Left lung (tissue), 10 donors: ENCODE data around the gene HTRA3. TPM values are rescaled to one million over a fixed set of nuclear protein-coding genes. Genes with fewer than 3 reads are reported as not detected.
A peak's percentile ranks its signal among the peaks of the same experiment; 100 is the strongest.

Experiments used
- ATAC-seq: fragments of 200-7000 bp; cut with Tn5 transposase; one replicate; pipeline ENCODE4 v1.9.1; 2020; ENCODE audit warnings: moderate library complexity
- DNase-seq, 4 donors: peaks; one replicate each; pipeline ENCODE4 v3.0.0-alpha.2; 2013 to 2020
- H3K27ac ChIP-seq, 2 donors: fragments of 200-600 bp; sonication (generic) in 1 of 2; one replicate each; pipeline versions ENCODE4 v1.5.0 to v1.8.0; 2020 to 2021
- H3K27me3 ChIP-seq, 2 donors: fragments of 200-600 bp; sonication (generic) in 1 of 2; one replicate each; pipeline versions ENCODE4 v1.5.0 to v1.8.0; 2020 to 2021
- H3K36me3 ChIP-seq, 2 donors: fragments of 200-600 bp; sonication (generic) in 1 of 2; one replicate each; pipeline versions ENCODE4 v1.5.0 to v1.8.0; 2020 to 2021
- H3K4me1 ChIP-seq, 2 donors: fragments of 200-600 bp; one replicate each; pipeline ENCODE4 v1.8.0; 2021
- H3K4me3 ChIP-seq, 2 donors: fragments of 200-600 bp; sonication (generic) in 1 of 2; one replicate each; pipeline versions ENCODE4 v1.5.0 to v1.8.0; 2020 to 2021; ENCODE audit warnings: mild to moderate bottlenecking in 1 of 2
- H3K9me3 ChIP-seq, 2 donors: fragments of 200-600 bp; sonication (generic) in 1 of 2; one replicate each; pipeline versions ENCODE4 v1.5.0 to v1.8.0; 2020 to 2021
- intact Hi-C, 2 donors: fragments of 100-400 bp; cut with DNase I; formaldehyde crosslinking; loops; one replicate each; pipeline versions ENCODE4 v1.11.2 to v1.14.2; 2022
- polyA plus RNA-seq, 6 donors: library from polyadenylated mRNA; unstranded; fragments of 120-200 nt; gene quantifications; one replicate each; pipeline ENCODE4 v1.2.1, GENCODE V29; 2013; ENCODE audit not compliant: insufficient read length in 6 of 6
- total RNA-seq, 2 donors: library from RNA; stranded (reverse); fragmentation: NEBNext Ultra II Directional; extraction: Animal tissue kit (Norgen Biotek cat#: 25700); gene quantifications; one replicate each; pipeline ENCODE4 v1.2.1, GENCODE V29; 2021
- TF ChIP-seq, protein P1 (sequence below), 2 donors: fragments of 200-600 bp; sonication (generic) in 1 of 2; IDR thresholded peaks; one replicate each; pipeline versions ENCODE4 v1.5.0 to v1.8.0; 2021; ENCODE audit warnings: antibody characterized with exemption in 2 of 2
- donor health status: DM: no; HTN: yes; CAD: no.
- donor health status: DM: no; HTN: no; CAD: no.

Gene HTRA3
- total and polyA plus RNA-seq, 8 donors = 9.7 to 18.3 (median 12.1) TPM

DNA sequence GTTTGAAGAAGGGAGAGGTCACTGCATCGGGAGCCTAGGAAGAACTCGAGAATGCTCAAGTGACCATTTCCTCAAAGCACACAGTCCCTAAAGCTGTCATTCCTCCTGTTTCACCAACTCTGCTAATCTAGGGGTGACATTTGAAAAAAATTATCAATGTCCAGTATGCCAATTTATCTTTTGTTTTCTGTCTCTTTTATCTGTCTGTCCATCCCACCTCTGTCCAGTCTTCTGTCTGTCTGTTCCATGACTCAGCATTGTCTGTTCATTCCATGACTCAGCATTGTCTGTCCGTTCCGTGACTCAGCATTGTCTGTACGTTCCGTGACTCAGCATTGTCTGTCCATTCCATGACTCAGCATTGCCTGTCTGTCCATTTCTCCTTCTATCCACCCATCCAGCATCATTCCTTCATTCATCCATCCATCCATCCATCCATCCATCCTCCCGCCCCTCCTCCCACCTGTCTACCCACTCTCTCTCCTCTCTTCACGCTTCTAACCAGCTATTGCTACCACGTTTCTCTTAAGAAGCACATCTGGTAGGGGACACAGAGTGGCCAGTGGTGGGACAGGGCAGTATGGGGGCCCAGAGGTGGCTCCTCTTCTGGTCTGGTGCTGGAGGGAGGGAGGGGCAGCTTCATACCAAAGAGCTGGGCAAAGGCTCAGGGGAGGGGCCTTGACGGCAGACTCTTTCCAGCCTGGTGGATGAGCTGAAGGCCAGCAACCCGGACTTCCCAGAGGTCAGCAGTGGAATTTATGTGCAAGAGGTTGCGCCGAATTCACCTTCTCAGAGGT, 34.1 kb downstream of the HTRA3 start:
- no peak for ATAC-seq
- intact Hi-C loops = no loop called here

DNA sequence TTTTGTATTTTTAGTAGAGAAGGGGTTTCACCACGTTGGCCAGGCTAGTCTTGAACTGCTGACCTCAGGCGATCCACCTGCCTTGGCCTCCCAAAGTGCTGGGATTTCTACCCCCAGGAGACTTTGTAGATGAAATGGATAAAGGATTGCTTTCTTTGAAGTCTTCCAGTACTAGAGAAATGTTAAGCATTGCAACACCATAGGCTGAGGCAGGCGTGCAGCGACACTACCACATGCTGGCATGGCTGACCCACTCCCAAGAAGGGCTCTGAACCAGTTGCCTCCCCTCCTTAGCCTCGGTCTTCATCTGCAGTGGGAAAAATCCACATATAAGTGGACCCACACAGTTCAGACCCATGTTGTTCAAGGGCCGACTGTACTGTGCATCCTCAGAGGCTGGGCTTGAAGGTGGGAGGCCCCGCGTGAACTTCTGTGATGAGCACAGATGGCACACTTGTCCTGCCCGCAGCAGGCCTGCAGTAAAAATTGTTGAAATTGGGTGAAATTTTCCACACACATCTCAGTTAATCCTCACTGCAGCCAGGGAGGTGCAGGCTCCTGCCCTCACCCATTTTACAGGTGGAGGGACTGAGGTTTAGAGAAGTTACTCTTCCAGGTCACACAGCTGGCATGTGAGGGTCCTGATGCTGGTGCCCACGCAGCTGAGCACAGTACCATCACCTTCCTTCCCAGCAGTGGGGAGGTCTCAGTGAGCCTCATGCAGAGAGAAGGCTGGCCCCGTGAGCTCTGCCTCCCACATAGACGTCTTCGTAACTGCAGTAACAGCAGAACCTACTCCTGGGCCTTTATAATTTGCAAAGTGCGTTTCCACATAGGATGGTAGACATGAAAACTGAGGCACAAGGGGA, 35.5 kb downstream of the HTRA3 start:
- H3K36me3 ChIP-seq = no peaks in the 10 kb centered on the region
- ATAC-seq (no peak), DNase-seq (peak in 1 of 4 donors; percentile 11)
- intact Hi-C loops = no loop called here
- TF ChIP-seq, protein P1, sequence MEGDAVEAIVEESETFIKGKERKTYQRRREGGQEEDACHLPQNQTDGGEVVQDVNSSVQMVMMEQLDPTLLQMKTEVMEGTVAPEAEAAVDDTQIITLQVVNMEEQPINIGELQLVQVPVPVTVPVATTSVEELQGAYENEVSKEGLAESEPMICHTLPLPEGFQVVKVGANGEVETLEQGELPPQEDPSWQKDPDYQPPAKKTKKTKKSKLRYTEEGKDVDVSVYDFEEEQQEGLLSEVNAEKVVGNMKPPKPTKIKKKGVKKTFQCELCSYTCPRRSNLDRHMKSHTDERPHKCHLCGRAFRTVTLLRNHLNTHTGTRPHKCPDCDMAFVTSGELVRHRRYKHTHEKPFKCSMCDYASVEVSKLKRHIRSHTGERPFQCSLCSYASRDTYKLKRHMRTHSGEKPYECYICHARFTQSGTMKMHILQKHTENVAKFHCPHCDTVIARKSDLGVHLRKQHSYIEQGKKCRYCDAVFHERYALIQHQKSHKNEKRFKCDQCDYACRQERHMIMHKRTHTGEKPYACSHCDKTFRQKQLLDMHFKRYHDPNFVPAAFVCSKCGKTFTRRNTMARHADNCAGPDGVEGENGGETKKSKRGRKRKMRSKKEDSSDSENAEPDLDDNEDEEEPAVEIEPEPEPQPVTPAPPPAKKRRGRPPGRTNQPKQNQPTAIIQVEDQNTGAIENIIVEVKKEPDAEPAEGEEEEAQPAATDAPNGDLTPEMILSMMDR (IDR thresholded peaks at IDR 0.05) = no peak
- no peak overlapping the region for H3K4me3 ChIP-seq
- peaks cover 0 to 10% of the 10 kb centered on the region in 2 donors for H3K4me1 ChIP-seq
- H3K9me3 ChIP-seq = no peaks in the 10 kb centered on the region
- no peak overlapping the region for H3K27ac ChIP-seq
- H3K27me3 ChIP-seq = peaks cover 0 to 13% of the 10 kb centered on the region in 2 donors

More for the DNA sequence above, 34.1 kb downstream of the HTRA3 start:
- Histone ChIP-seq H3K27me3 (peaks cover 0 to 13% of the 10 kb centered on the region in 2 donors), H3K9me3 (no peaks in the 10 kb centered on the region), H3K27ac (no peak overlapping the region), H3K36me3 (no peaks in the 10 kb centered on the region), H3K4me3 (no peak overlapping the region), H3K4me1 (peaks cover 0 to 2% of the 10 kb centered on the region in 2 donors)
- TF ChIP-seq, protein P1 (IDR thresholded peaks at IDR 0.05) = no peak
- peak in 1 of 4 donors; percentile 25 for DNase-seq

DNA sequence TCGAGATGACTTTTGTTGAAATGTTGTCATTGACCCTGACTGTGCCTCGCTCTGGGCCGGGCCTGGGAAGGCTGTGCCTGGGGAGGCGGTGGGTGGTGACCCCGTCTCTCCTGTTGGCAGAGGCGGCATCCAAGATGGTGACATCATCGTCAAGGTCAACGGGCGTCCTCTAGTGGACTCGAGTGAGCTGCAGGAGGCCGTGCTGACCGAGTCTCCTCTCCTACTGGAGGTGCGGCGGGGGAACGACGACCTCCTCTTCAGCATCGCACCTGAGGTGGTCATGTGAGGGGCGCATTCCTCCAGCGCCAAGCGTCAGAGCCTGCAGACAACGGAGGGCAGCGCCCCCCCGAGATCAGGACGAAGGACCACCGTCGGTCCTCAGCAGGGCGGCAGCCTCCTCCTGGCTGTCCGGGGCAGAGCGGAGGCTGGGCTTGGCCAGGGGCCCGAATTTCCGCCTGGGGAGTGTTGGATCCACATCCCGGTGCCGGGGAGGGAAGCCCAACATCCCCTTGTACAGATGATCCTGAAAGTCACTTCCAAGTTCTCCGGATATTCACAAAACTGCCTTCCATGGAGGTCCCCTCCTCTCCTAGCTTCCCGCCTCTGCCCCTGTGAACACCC, 36.4 kb downstream of the HTRA3 start:
- no peaks in the 10 kb centered on the region for H3K36me3 ChIP-seq
- ATAC-seq (no peak), DNase-seq (peak in 2 of 4 donors; percentile 28 to 65)
- intact Hi-C loops = no loop called here
- H3K4me3 ChIP-seq = no peak overlapping the region
- peaks cover 0 to 13% of the 10 kb centered on the region in 2 donors for H3K27me3 ChIP-seq
- no peaks in the 10 kb centered on the region for H3K9me3 ChIP-seq
- TF ChIP-seq, protein P1 (IDR thresholded peaks at IDR 0.05) = no peak
- H3K27ac ChIP-seq = no peak overlapping the region
- peaks cover 0 to 10% of the 10 kb centered on the region in 2 donors for H3K4me1 ChIP-seq

DNA sequence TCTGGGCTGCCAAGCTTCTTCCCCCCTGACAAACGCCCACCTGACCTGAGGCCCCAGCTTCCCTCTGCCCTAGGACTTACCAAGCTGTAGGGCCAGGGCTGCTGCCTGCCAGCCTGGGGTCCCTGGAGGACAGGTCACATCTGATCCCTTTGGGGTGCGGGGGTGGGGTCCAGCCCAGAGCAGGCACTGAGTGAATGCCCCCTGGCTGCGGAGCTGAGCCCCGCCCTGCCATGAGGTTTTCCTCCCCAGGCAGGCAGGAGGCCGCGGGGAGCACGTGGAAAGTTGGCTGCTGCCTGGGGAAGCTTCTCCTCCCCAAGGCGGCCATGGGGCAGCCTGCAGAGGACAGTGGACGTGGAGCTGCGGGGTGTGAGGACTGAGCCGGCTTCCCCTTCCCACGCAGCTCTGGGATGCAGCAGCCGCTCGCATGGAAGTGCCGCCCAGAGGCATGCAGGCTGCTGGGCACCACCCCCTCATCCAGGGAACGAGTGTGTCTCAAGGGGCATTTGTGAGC, 37.0 kb downstream of the HTRA3 start:
- Histone ChIP-seq H3K36me3 (no peaks in the 10 kb centered on the region), H3K27me3 (peaks cover 0 to 13% of the 10 kb centered on the region in 2 donors), H3K9me3 (no peaks in the 10 kb centered on the region), H3K4me1 (peaks cover 0 to 10% of the 10 kb centered on the region in 2 donors), H3K4me3 (no peak overlapping the region), H3K27ac (no peak overlapping the region)
- ATAC-seq = peak; percentile 29
- DNase-seq = peak in 2 of 4 donors; percentile 29 to 72
- intact Hi-C loops = no loop called here
- TF ChIP-seq, protein P1 (IDR thresholded peaks at IDR 0.05) = no peak
